ENCODE data around the gene CUL3.

CUL3 gene

DNA sequence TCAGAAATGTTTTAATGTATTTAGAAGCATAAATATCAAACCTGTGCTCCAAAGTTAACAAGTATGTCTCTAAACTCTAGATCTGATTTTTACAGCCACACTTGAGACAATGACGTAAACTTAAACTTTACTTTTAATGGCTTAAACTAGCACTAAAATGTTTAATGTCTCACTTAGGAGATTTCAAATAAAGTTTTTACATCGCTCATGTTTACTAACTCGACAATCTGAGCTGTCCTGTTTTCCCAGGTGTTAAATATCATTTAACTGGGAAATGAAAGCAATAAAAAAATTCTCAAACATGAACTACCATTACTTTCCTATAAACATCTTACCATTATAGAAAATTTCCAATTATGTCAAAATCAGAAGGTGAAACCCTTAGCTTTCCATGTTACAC is 113.0 kb downstream of the CUL3 start:
- DNase-seq (ENCODE audit: low read depth) = no peak

DNA sequence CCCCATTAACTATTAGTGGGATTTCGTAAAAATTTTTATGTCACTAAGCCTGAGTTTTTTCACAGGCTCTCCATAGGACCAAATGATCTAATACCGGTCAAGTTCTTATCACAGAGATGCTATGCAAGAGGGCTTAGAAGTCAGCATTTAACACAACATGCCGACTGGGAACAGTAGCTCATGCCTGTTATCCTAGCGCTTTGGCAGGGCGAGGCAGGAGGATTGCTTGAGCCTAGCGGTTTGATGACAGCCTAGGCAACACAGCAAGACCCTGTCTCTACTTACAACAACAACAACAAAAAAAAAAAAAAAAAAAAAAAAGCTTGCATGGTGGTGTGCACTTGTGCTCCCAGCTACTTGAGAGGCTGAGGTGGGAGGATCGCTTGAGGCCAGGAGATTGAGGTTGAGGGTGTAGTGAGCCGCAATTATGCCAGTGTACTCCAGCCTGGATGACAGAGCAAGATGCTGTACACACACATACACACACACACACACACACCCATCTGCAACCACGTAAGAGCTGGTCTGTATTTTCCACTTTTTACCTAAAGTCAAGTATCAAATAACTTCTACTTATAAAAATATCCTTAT is 115.7 kb downstream of the CUL3 start:
- no peak for DNase-seq (ENCODE audit: low read depth)

DNA sequence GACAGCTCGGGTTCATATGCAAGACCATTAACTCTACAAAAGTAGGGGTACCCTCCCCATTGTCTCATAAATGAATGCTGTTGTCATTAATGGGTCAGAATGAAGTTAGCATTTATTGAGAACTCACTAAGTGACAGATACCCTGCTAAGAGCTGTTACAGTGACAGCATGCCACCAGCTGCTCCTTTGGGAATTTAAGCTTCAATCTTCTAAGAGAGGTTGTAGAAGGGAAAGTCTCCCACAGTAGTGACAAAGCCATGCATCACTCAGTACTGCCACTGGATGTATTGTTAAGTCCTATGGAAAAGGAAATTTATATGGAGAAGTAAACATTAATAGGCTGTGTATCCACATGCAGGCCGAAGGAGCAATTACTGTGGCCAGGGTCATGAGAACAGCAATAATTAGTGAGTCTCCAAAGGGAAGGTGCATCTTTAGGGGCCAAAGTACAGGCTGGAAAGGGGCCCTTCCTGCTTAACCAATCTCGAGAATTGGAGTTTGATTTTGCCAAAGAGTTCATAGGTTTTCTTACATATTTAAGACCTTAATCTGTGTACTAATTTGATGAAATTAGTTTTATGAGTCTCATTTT is 118.8 kb downstream of the CUL3 start:
- no peak for DNase-seq (ENCODE audit: low read depth)

DNA sequence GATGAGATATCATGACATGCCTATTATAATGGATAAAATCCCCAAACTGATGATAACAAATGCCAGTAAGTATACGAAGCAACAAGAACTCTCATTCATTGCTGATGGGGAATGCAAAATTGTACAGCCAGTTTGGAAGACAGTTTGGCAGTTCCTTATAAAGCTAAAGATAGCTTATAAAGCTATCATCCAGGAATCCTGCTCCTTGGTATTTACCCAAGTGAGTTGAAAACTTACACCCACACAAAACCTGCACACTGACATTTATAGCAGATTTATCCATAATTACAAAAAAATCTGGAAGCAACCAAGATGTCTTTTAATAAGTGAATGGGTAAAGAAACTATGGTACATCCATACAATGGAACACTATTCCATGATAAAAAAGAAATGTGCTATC is 123.8 kb downstream of the CUL3 start:
- DNase-seq (ENCODE audit: low read depth) = no peak

DNA sequence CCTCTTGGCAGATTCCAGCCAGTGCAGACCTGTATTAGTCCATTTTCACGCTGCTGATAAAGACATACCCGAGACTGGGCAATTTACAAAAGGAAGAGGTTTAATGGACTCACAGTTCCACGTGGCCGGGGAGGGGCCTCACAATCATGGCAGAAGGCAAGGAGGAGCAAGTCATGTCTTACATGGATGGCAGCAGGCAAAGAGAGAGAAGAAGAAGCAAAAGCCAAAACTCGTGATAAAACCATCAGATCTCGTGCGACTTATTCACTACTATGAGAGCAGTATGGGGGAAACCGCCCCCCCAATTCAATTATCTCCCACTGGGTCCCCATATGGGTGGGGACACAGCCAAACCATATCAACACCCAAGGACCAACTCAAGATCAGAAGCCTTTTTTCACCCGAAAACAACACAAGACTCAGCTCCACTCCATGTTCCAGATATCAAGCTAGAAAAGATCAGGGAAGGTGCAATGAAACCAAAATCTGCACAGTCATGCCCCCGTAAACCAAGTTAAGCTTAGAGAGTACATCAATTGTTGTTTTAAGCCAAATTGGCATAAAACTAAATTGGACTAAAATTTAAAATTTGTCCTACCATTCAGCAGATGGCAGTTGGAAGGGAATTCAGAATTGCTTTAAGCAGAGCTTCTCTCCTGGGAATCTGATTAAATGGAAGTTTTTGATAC is 127.6 kb downstream of the CUL3 start:
- DNase-seq (ENCODE audit: low read depth) = no peak

DNA sequence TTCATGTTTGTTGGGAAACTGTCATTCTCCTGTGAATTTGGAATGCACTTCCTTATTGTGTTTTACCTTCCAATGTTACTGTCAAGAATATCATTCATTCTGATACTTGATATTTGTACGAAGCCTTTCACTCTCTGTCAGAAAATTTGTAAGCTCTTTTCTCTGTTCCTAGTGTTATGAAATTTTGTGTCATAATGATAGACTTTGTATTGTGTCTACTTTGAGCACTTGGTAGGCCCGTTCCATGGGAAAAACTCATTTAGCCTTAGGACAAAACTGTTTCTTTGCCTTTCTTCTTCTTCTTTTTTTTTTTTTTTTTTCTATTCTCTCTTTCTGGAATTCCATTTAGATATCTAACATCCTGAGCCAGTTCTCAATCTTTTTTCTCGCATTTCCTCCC is 131.3 kb downstream of the CUL3 start:
- no peak for DNase-seq (ENCODE audit: low read depth)

DNA sequence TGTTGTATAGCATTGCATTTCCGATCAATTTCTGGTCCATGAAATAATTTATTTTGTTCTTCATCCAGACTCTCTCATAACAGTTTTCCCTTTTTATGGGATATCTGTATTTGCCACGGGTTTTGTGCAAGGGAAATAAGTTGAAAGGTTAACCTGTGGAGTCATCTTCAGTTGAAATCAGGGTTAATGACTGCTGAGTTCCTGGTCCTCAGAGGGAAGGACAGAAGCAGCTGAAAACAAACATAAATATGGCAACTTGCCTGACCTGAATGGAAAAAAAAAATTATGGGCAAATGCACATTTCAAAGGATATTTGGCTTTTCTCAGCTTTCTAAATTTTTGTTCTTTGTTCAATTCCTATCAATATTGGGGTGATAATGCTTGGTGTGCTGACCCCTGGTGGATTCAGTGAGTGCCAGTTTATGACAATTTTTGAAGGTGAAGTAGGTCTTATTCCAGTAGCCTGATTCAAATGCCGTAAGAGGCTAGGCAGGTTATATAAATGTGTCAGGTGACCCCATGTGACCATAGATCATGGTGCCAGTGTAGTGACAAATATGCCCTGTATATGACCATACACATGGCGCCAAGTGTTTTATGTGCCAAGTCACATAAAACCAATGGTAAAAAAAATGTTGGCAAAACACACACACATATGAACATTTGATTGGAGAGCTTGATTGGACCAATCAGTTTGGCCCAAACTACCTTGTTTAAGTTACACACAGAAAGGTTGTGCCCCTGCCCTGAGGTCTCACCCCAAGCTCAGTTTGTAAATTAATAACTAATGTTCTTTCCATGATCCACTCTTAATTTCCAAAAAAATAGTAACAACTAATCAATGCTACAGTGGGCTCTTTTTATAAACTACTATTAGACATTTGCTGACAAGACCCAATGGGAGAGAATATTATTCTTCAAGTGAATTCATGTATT is 135.7 kb downstream of the CUL3 start:
- DNase-seq (ENCODE audit: low read depth) = no peak

DNA sequence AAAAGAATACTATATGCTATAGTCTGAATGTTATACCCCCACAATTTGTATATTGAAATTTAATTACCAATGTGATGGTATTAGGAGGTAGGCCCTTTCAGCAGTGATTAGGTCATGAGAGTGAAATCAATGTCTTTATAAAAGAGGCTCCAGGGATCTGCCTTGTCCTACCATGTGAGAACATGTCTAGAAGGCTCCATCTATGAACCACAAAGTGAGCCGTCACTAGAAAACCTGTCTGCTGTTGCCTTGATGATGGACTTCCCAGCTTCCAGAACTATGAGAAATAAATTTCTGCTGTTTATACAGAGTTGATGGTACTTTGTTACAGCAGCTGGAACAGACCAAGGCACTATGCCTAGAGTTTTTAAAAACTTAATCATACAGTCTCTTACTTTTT is 136.9 kb downstream of the CUL3 start:
- no peak for DNase-seq (ENCODE audit: low read depth)

DNA sequence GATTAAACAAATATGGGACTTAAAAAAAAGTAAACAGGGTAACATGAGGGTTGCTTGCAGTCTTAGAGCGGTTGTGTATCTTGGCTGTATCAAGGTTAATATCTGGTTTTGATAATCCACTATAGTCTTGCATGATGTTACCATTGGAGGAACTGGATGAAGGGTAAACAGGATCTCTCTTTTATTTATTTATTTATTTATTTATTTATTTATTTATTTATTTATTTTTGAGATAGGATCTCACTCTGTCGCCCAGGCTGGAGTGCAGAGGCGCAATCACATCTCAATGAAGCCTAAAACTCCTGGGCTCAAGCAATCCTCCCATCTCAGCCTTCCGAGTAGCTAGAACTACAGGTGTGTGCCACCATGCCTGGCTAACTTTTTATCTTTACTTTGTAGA is 140.4 kb downstream of the CUL3 start:
- no peak for DNase-seq (ENCODE audit: low read depth)

DNA sequence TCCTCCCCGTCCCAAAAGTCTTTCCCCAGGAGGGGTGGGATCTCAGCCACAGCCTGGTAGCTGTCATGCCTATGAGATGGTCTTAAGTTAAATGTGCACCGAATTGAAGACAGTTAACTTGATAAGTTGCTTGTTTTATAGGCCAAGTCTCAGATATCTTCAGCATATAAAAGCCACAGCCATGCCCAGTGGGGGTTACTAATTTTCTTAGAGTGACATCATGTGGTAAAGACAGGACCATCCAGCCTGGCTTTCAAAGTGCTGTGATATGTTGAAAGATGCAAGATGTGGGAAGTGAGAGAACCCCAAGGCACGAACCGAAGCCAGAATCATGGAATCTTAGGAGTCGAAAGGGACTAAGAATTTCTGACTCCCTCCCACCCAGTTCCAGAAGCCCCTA is 141.1 kb downstream of the CUL3 start:
- no peak for DNase-seq (ENCODE audit: low read depth)

DNA sequence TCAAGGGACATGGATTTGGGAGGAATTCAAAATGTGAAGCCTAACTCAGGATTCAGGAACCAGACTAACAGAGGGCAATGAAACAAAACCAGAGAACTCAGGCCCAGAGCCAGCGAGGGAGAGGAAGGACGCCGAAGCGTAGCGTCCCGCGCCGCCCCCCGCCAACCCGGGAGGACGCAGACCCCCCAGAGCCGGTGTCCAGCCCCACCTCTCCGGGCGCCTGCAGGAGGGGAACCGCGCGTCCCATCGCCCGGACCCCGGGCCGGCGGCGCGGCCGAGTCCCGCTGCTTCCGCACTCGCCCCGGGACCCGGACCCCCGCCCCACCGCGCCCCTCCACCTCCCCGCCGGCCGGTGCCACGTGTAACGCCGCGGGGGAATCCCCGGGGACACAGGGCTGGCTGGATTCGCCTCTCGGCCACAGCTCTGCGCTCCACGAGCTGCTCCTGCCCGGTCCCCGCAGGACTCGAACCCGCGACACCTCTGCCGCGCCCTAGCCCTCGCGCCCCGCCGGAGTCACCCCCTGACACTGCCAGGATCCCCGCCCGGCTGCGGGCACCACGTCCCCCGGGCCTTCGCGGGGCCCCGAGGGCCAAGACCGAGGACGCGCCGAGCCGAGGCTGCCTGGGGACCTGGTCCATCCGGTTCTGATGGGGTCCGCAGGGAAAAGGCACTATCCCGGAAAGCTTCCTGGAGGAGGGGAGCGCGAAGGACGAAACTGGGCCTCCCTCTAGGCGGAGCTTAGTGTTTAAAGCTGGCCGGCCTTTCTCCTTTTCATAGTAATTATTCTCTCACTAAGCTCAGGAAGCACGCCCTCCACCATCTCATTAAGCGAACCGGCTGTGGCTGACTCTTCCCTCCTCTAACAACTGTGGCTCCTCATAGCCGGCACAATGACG is 142.8 kb downstream of the CUL3 start:
- DNase-seq (ENCODE audit: low read depth) = no peak

DNA sequence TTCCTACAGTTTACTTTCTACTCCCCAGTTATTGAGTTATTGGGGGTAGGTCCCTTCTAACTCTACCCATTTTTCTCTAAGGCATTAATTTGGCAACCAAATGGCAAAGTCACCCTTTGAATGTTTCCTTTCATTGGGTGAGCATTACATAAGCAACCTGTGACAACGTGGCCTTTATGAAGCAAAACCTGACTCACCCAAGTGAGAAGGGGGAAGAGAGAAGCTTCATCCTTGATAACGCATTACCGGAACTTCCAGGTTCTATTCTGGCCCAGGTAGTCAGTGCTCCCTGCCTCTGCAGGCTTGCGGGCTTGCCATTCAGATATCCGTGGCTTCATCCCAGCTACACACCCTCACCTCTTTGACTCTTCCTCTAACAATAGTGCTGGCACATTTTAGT is 144.2 kb downstream of the CUL3 start:
- no peak for DNase-seq (ENCODE audit: low read depth)

DNA sequence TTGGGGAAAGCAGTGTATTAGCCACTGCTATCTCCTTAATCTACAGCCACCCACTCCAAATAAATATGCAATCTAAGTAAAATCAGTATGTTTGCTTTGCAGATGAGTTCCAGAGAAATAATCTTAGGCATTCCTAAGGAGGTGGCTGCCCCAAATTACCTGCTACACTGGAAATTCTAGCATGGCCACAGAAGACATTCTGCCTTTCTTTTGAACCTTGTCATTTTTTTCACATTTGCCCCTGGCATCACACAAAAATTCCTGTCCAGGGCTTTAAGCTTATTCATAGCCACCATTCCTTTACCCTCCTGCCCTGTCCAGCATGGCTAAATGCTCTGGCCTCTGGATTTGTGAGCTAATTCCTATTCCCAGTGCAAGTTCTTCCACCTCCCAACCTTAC is 146.4 kb downstream of the CUL3 start:
- no peak for DNase-seq (ENCODE audit: low read depth)

DNA sequence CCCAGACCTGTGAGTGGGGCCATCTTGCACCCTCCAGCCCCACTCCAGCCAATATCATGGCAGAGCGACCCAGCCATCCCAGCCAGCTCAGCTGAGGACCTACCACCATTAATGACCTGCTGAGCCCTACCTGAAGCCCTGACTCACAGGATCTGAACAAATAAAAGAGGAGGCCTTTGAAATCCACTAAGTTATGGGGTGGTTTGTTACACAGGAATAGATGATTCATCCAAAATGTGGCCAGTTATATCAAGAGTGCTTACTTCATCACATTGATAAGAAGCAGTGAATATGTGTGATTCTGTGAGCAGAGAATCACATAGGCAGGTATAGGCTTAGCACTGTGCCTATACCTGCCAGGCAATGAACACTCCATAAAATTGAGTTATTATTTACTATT is 148.5 kb downstream of the CUL3 start:
- DNase-seq (ENCODE audit: low read depth) = no peak

DNA sequence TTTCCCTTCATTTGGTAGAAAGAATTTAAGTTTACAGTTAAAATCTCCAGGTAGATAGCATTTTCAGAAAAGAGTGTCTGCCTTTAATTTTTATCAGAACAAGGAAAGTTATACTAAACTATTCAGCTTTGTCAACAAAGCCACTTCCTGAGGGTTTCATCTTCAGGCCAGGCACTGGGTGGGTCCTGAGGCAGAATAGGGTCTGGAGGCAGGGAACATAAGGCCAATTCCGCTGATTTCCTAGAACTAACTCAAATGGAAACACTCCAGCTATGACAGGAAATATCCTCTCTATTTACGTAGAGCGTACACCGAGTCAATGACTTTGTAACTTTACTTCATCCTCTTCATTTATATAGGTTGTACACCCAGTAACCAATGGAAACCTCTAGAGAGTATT is 150.5 kb downstream of the CUL3 start:
- DNase-seq (ENCODE audit: low read depth) = no peak

DNA sequence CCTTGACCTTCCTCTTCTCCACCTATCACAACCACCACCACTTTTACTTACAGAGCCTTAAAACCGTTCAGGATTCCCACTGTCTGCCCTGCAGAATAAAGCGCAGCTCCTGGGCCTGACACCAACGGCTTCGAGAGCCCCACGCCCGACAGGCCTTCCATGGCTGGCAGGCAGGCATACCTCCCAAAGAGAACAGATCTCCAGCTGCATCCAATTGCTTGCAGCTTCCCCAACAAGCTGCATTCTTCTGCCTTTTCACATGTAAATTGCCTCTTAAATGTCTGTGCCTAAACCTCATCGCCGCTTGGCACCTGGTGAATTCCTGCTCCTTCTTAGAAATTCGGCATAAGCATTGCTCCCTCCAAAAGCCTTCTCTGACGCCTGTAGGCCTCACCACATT is 151.7 kb downstream of the CUL3 start:
- DNase-seq (ENCODE audit: low read depth) = no peak

DNA sequence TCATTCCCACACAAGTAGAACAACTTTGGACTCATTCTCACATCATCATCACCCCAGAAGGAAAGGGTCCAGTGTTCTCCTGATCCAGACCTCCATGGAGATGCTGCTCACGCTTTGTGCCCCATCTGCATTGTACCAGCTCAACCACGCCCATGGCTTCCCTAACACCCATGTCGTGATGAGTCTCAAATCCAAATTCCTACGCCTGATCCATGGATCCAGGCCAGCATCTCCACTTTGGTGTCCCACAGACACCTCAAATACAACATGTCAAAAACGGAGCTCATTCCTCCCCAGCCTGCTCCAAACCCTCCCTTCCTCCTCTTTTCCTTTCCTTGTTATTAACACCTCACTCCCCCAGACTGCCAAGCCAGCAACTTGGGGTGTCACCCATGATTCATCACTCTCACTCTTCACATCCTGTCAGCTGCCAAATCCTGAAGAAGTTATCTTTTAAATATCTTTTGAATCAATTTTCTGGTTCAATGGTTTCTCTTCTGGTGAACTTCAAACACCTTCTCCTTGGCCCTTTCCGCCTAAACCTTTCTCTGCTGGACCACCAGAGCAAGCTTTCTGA is 153.1 kb downstream of the CUL3 start:
- no peak for DNase-seq (ENCODE audit: low read depth)

DNA sequence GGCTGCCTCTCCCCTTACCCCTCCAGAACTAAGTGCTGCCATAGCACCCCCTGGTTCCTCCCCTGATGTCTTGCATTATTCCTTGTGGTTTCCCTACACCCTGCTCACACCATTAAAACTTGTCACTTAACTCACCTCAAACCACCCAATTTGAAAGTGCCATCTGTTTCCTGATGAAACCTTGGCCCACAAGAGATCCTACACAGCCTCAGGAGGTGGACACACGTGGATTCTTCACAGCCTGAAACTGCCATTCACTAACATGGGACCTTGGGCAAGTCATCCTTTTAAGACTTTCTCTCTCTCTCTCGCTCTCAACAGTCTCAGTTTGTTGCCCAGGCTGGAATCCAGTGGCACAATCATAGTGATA is 155.7 kb downstream of the CUL3 start:
- DNase-seq (ENCODE audit: low read depth) = no peak

DNA sequence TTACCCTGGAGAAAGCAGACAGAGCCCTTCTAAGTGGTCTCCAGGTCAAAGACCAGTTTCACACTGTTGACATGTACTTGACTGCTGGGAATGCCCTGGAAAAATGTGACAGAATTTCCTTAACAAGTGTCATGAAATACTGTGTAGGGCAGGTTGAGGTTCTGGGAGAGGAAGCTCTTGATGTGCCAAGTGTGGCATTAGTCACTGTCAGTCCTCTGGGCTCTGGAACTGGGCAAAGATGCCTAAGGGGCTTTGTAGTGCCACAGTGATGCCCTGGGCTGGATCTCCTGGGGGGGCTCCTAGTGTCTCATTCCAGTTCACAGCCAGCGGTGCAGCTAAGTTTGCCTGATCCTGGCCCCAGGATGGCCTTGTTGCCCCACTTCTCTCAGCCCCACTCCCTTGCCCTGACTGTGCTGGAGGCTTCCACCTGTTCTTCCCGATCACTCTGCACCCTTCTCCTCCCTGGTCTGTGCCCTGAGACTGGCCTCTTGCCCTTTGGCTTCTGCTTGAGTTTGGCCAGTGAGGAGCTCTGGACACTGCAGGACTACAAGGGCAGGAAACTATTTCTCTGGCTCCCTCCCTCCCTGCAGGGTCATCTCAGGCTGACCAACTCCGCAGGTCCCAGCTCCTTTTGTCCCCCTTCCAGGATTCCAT is 156.2 kb downstream of the CUL3 start:
- no peak for DNase-seq (ENCODE audit: low read depth)

DNA sequence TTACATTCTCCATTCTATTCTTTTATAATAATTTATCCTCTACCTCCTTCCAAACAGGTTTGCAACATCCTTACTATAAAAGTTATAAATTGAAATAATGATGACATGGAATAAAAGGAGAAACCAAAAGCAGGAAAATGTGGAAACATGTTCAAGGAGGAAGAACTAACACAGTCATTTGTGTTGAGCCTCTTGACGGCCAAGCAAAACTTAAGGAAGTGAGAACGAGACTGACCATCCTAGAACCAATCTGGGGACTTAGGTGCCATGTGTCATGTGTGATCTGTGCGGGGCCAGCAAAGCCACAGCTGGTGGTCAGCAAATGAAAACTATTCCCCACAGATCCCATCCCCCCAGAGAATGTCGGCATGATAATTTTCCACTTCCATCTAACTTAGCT is 157.7 kb downstream of the CUL3 start:
- no peak for DNase-seq (ENCODE audit: low read depth)

DNA sequence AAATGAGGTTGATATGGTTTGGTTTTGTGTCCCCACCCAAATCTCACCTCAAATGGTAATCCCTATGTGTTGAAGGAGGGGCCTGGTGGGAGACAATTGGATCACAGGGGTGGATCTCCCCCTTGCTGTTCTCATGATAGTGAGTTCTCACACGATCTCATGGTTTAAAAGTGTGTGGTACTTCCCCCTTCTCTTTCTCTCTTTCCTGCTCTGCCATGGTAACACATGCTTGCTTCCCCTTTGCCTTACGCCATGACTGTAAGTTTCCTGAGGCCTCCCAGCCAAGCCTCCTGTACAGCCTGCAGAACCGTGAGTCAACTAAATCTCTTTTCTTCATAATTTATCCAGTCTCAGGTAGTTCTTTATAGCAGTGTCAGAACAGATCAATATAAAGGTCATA is 158.5 kb downstream of the CUL3 start:
- DNase-seq (ENCODE audit: low read depth) = no peak

Measured in non-pigmented ciliary epithelial cell (primary cell).